Suppressor macrophage treated with lipopolysaccharide for 1 hour (primary cell): ENCODE results near the gene AKAP6.
"Not testable (repeated sequence)": the region's sequence is repeated elsewhere in the genome, so short reads cannot be mapped to it uniquely, and the experiment has no call there.

Experiments
- DNase-seq, 3 donors: peaks; one replicate each; pipeline ENCODE4 v3.0.0-alpha.2; 2020 to 2022

Gene AKAP6

DNA sequence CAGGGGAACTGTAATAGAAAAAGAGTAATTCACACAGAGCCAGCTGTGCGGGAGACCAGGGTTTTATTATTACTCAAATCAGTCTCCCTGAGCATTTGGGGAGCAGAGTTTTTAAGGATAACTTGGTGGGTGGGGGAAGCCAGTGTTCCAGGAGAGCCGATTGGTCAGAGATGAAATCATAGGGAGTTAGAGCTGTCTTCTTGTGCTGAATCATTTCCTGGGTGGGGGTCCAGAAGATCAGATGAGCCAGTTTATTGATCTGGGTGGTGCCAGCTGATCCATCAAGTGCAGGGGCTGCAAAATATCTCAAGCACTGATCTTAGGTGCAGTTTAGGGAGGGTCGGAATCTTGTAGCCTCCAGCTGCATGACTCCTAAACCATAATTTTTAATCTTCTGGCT is 44.1 kb downstream of the AKAP6 start:
- DNase-seq = not testable (repeated sequence)

- no peak for DNase-seq
Measured at GRCh38 chr14:32374155-32374554, 45.1 kb downstream of the AKAP6 start.

GRCh38 chr14:32375663-32376062 is 46.6 kb downstream of the AKAP6 start:
- DNase-seq = no peak

DNA sequence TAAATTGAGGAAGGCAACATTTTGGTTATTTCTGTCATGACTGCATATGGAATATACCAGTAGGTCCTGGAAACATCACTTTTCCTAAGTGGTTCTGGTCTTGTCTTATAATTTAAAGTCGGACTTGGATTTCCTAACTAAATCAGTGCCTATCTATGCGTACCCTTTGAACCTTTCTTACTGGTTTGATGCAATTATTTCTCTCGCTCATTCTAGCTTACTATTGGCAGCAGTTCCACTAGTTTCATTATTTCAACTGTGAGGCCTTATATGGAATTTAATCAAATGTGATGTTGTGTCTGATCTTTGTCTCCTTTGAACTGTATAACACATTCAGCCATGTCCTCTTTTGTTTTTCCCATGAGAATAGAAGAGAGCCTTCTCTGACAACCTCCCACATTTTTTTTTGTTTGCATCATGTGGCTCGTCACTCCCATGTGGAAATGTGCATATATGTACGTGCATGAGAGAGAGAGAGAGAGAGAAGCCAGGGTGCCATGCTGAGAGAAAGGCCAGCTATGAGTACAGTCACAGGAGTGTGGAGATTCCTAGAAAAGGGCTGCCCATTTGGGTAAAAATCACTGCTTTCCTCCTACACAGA is 48.0 kb downstream of the AKAP6 start:
- no peak for DNase-seq

- DNase-seq = no peak
Measured at GRCh38 chr14:32378284-32378683, 49.2 kb downstream of the AKAP6 start.

DNA sequence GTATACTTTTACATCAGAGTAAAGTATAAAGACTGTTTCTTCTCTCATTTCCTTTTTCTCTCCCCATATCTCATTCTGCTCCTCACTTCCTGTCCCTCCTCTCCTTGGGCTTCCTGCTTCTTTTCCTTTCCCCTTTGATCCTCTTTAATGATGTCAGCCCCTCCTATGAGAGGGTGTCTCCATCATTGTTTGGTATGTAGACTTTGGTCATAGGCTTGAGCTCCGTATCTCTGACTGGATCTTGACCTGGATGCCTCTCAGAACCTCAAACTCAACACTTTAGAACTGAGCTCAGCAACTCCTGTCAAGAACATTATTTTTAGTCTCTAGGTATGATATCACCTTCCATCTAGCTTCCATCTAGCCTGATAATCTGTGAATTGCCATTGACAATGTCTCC is 50.3 kb downstream of the AKAP6 start:
- DNase-seq = no peak

GRCh38 chr14:32381869-32382268 is 52.8 kb downstream of the AKAP6 start:
- DNase-seq = no peak

- DNase-seq = no peak
Measured at GRCh38 chr14:32382704-32383103, 53.6 kb downstream of the AKAP6 start.

- DNase-seq = no peak
Measured at GRCh38 chr14:32383364-32384009, 54.4 kb downstream of the AKAP6 start.

DNA sequence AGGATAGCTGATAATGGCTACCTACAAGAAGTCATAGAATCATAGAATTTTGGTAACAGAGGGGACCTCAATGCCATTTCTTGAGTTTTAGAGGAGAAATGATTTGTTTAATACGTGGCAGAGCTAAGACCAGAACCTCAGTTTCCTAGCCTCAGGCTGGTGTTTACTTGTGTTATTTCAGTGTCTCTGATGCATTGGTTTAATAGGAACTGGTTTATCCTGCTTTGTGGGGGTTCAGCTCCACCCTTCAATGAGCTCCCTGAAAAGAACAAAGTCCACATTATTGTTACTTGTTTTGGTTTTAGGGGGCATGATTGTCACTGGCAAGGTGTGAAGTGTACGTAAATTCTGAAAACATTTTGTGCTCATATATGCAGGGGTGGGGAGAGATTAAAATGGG is 55.4 kb downstream of the AKAP6 start:
- no peak for DNase-seq

DNA sequence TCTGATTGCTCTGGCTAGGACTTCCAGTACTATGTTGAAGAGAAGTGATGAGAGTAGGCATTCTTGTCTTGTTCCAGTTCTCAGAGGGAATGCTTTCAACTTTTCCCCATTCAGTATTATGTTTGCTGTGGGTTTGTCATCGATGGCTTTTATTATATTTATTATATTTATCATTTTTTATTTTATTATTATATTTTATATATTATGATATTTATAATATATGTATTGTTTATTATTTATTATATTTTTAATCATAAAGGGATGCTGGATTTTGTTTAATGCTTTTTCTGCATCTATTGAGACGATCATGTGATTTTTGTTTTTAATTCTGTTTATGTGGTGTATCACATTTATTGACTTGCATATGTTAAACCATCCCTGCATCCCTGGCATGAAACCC is 58.2 kb downstream of the AKAP6 start:
- DNase-seq = not testable (repeated sequence)

GRCh38 chr14:32393119-32393518 is 64.0 kb downstream of the AKAP6 start:
- DNase-seq = no peak

- DNase-seq = no peak
Measured at GRCh38 chr14:32394038-32394437, 64.9 kb downstream of the AKAP6 start.

GRCh38 chr14:32396885-32397284 is 67.8 kb downstream of the AKAP6 start:
- no peak for DNase-seq

GRCh38 chr14:32397861-32398640 is 69.0 kb downstream of the AKAP6 start:
- no peak for DNase-seq

DNA sequence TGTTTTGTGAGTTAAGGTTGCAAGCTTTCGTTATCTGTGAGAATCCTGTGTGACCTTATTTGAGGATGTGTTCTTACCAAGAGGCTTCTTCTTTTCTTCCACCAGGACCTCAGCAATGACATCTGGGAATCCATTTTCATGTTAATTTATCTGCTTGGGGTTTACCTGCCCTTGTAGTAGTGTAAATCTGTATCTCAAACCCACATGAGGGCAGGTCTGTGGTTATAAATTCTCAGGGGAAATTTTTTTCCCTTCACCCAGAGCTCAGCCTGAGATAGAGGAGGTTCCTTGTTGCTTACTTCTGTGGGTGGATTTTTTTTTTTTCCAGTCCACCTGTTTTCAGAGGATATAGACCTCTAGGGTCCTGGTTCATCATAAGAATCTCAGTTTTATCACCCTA is 70.8 kb downstream of the AKAP6 start:
- no peak for DNase-seq

DNA sequence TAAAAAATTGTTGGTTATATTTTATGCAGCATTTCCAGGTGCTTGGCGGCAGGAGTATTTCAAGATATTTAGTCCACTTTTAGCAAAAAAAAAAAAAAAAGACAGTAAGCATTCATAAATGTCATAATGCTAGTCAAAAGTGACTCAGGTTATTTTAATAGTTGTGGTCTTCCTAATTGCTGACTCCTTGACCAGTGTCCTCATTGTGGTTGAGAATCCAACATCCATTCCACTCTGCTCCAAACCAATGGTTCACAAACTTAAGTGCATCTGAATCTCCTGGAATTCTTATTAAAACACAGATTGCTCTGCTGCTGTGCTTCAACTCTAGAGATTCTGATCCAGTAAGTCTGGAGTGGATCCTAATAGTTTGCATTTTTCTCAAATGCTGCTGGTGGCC is 71.4 kb downstream of the AKAP6 start:
- no peak for DNase-seq

- no peak for DNase-seq
Measured at GRCh38 chr14:32403021-32403420, 73.9 kb downstream of the AKAP6 start.

DNA sequence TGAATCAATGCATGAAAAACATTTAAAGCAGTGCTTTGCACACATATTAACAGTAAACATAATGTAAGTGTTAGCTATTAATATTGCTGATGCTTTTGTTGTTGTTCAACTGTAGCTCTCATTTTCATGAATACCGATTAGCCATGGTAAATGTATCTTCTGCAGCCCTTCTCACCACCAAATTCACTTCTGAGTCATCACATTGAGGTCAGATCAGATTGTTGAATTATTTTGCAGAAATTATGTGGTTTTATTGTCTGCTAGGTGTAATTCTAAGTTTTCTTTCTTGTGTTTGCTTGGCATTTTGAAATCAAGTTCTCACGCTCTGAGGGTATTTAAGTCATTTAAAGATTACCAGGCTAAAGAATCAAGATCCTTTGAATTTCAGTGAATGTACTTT is 74.6 kb downstream of the AKAP6 start:
- DNase-seq = no peak

DNA sequence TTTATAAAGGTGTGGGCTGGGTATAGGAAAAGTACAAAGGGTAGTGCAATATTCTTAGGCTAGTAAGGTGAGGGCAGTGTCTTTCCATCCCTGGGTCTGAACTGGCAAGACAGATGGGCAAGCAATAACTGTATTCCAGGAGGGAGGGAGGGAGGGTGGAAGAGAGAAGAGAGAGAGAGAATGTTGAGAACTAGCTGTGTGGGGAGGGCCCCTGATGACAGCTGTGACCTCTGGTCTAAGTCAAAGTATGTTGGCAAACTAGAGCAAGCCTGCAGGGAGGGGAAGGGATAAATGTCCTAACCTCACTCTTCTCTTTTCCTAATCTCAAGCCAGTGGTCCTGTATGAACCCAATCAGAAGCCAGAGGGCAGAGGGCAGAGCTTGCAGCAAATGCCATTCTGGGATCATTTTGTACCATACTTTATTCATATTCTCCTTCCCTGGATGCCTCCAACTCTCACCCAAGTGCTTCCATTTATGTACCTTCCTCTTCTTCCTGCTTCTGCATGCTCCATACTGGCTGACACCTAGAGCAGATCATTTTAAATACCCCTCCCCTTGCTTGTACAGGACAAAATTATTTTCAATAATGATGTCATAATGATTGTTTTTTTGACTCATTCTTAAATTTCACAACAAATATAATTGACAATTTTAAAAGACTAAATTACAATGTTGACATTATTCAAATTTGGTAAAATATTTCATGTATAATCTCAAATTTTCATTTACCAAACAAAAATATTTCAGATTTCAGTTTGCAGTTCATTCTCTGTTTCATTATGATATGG is 75.9 kb downstream of the AKAP6 start:
- no peak for DNase-seq

DNA sequence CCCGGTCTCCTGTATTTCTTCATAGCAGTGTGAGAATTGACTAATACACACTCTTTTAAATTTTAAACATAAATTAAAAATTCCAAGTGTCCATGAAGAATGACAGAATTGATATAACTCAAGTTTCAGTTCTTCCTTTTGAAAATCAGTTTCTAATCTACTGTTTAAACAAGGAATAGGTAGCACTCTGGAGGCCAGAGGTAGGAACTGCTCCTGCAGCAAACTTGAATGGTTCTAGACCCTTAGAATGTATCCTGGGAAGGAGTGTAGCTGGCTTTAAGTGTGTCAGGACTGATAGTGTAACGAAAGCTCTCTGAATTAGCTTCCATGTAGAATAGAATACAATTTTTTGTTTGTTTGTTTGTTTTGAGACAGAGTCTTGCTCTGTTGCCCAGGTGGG is 76.8 kb downstream of the AKAP6 start:
- DNase-seq = peak in 1 of 3 donors; percentile 1

DNA sequence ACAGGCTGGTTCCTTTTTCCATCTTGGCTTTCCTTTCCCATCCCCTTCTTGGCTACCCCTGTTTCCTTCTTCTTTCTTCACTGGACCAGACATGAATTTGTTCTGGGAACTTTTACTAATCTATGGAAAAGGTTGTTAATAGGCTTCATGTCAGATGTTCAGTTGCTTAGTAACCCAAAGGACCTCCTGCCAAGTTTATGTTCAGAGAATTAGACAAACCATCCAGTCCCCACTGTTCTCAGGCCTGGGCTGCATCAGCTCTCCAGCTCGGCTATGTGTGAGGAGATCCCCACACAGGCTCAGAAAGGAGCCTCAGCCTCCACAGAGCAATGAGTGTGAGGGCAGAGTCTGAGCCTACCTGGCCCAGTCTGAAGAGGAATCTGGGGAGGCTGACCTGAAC is 78.0 kb downstream of the AKAP6 start:
- DNase-seq = no peak

GRCh38 chr14:32408018-32408417 is 78.9 kb downstream of the AKAP6 start:
- no peak for DNase-seq
